Cardiac muscle cell (in vitro differentiated cells and primary cell): ENCODE results near the gene ATRIP. TPM values are rescaled to one million over a fixed set of nuclear protein-coding genes. Genes with fewer than 3 reads are reported as not detected.

Source experiments
- DNase-seq, 2 donors: peaks; one replicate each; pipeline versions ENCODE4 v3.0.0 to v3.0.0-alpha.2; 2010 to 2017; ENCODE audit warnings: low read depth in 1 of 2, low spot score in 1 of 2
- H3K27ac ChIP-seq: fragments of 200-600 bp; sonication (generic); 2 replicates; pipeline ENCODE4 v1.5.1; 2016
- H3K27me3 ChIP-seq: fragments of 200-600 bp; sonication (generic); 2 replicates; pipeline ENCODE4 v1.6.0; 2016; ENCODE audit warnings: control low read depth
- H3K36me3 ChIP-seq: fragments of 200-600 bp; sonication (generic); 2 replicates; pipeline ENCODE4 v1.5.1; 2016; ENCODE audit warnings: control low read depth
- H3K4me1 ChIP-seq: fragments of 200-600 bp; sonication (generic); 2 replicates; pipeline ENCODE4 v1.8.1; 2017; ENCODE audit warnings: low read depth, mild to moderate bottlenecking, mixed run types
- H3K4me3 ChIP-seq: fragments of 200-600 bp; sonication (generic); 2 replicates; pipeline ENCODE4 v1.5.1; 2016; ENCODE audit warnings: mild to moderate bottlenecking
- H3K9me3 ChIP-seq: fragments of 200-600 bp; sonication (generic); 2 replicates; pipeline ENCODE4 v1.5.1; 2017; ENCODE audit warnings: low read depth, mild to moderate bottlenecking, control low read depth
- polyA plus RNA-seq: library from polyadenylated mRNA; unstranded; fragments of >200 nt; fragmentation: Nextera tagmentation; extraction: Ambion mirVana; gene quantifications from 2 replicates; pipeline ENCODE4 v1.2.1, GENCODE V29; 2016
- total RNA-seq: library from RNA; depleted of rRNA; stranded (reverse); fragments of >200 nt; gene quantifications from 2 replicates; pipeline ENCODE4 v1.2.3, GENCODE V29; 2016
- TF ChIP-seq, protein P1 (sequence below): IDR thresholded peaks from 2 replicates; pipeline ENCODE4 v1.5.1; 2012; ENCODE audit warnings: low read depth, mild to moderate bottlenecking, low read length

ATRIP gene
- total and polyA plus RNA-seq, 2 experiments from 2014 or later, result 6.4 to 8.7 TPM

DNA sequence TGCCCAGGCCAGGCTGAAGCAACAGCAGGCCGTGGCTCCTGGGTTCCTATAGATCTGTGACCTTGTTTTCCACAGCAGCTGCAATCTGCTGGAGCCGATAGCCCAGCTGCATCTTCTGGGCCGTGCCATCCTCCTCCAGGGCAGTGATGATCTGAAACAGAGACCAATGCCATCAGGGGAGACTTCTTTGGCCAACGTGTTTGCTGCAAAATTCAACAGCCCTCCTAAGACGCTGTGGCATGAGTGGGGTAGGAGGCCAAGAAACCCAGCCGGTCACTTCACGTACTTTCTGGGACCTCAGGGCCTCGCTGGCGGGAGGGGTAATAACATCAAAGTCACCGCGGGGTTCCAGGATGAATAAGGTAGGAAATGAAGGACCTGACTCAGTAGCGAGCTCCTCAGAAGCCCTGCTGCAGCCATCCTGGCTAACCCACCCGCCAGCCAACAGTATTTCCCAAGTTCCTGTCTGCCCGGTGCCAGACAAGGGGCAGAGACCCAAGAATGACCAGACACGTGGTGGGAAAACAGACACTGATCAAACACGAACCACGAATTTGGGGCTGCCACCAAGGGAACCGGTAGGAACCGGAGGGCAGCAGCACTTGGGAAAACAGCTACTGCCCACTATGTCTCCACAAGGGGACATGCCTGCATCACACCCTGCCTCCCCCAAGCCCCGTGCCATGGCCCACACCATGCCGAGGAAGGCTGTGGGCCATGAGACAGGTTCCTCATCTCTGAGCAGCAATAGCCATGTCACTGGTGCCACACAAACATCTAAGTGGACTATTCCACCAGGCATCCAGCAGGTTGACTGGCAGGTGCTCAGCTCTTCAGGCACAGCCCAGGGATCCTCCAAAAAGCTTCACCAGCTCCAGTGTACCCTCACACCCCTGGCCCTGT, 41.8 kb upstream of the ATRIP start:
- no peak overlapping the region for H3K4me3 ChIP-seq
- TF ChIP-seq, protein P1, sequence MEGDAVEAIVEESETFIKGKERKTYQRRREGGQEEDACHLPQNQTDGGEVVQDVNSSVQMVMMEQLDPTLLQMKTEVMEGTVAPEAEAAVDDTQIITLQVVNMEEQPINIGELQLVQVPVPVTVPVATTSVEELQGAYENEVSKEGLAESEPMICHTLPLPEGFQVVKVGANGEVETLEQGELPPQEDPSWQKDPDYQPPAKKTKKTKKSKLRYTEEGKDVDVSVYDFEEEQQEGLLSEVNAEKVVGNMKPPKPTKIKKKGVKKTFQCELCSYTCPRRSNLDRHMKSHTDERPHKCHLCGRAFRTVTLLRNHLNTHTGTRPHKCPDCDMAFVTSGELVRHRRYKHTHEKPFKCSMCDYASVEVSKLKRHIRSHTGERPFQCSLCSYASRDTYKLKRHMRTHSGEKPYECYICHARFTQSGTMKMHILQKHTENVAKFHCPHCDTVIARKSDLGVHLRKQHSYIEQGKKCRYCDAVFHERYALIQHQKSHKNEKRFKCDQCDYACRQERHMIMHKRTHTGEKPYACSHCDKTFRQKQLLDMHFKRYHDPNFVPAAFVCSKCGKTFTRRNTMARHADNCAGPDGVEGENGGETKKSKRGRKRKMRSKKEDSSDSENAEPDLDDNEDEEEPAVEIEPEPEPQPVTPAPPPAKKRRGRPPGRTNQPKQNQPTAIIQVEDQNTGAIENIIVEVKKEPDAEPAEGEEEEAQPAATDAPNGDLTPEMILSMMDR, result no peak
- no peak overlapping the region for H3K27ac ChIP-seq
- H3K9me3 ChIP-seq, result no peaks in the 10 kb centered on the region
- no peaks in the 10 kb centered on the region for H3K27me3 ChIP-seq
- no peaks in the 10 kb centered on the region for H3K4me1 ChIP-seq
- DNase-seq, result no peak
- no peaks in the 10 kb centered on the region for H3K36me3 ChIP-seq

DNA sequence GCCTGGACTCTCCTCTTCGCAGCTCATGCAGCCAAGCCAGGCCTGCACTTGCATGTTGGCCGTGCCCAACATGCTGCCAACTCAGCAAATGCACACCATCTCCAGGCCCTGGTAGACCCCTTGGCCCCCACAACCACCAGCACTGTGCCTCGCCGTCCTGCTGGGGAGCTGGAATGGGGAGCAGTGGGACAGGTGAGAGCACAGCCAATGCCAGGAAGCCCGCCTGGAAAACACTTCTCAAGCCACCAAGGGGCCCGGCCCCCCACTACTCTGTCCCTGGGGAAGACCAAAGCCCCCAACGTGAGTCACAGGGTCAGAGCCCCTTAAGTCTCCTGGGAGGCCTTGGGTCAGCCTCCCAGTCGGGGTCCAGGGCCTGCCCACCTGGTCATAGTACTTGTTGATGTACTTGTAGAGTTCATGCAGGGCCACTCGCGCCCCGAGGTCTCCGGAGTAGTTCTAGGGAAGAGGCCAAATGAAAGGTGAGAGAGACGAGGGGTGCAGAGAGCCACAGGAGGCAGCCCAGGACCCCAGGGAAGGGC, 41.1 kb upstream of the ATRIP start:
- H3K36me3 ChIP-seq, result peaks cover 3% of the 10 kb centered on the region

DNA sequence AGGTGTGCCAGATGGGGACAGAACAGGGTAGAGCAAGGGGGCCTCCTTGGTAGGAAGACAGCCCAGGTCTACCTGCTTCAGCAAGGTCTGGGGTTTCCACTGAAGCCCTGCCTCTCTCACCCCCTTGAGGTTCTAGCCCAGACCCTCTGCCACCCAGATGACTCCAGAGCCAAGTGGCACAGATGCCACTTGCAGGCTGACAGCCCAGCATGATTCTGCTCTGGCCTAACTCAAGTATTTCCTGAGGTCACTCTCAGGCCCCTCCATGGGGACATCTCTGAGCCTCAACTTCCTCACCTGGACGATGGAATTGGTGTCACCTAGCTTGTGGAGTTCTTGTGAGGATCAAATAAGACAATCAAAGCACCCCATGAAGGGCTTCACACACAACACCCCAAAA, 40.6 kb upstream of the ATRIP start:
- Histone ChIP-seq H3K27ac (no peak overlapping the region), H3K9me3 (no peaks in the 10 kb centered on the region), H3K36me3 (peaks cover 8% of the 10 kb centered on the region), H3K27me3 (no peaks in the 10 kb centered on the region), H3K4me3 (no peak overlapping the region), H3K4me1 (no peaks in the 10 kb centered on the region)
- DNase-seq, result no peak
- TF ChIP-seq, protein P1, result no peak

More for the DNA sequence above, 41.1 kb upstream of the ATRIP start:
- no peak overlapping the region for H3K27ac ChIP-seq
- H3K4me1 ChIP-seq, result no peaks in the 10 kb centered on the region
- H3K4me3 ChIP-seq, result no peak overlapping the region
- TF ChIP-seq, protein P1, result no peak
- DNase-seq, result no peak
- H3K9me3 ChIP-seq, result no peaks in the 10 kb centered on the region
- H3K27me3 ChIP-seq, result no peaks in the 10 kb centered on the region

DNA sequence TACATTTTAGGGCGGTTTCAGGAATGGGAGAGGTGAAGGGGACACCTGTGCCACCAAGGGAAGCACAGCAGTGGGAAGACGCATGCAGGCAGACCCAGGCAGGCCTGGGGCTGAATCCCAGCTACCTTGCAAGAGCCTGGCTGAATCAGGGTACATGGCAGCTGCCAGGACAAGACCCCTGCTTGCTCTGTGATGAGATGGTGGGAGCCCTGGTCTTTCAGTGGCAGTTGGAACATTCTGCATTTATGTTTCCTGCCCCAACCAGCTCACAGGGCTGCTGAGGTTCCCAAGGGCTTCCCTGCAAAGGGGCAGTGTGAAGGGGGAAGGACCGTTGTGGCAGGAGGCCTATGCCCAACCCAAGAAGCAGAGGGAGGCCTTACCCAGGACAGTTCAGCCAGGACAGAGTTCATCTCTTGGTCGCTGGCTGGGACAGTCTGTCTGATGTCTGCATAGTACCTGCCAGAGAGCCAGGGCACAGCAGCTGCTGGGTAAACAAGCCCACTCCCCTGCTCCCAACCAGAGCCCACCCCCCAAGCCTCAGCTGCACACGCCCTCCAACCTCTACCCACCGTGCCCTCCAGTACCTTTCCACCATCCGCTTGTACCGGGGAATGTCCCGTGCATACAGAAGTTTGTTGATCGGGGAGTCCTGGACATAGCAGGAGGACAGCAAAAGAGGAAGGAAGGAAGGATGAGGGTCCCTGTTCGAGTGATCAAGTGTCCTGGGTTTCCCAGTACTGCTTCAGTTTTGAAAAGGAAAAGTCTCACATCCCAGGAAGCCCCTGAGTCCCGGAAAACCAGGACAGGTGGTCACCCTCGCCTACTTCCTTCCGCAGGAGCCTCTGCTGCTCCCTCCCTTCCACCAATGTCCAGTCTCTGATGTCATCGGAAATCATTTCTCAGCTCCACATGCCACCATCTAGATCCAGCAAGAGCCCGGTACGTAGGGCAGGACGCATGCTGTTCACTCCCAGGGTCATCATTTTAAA, 39.8 kb upstream of the ATRIP start:
- peaks cover 11% of the 10 kb centered on the region for H3K36me3 ChIP-seq
- H3K4me3 ChIP-seq, result no peak overlapping the region
- H3K27ac ChIP-seq, result no peak overlapping the region
- H3K9me3 ChIP-seq, result no peaks in the 10 kb centered on the region
- no peaks in the 10 kb centered on the region for H3K27me3 ChIP-seq
- no peak for DNase-seq
- TF ChIP-seq, protein P1, result no peak
- no peaks in the 10 kb centered on the region for H3K4me1 ChIP-seq

DNA sequence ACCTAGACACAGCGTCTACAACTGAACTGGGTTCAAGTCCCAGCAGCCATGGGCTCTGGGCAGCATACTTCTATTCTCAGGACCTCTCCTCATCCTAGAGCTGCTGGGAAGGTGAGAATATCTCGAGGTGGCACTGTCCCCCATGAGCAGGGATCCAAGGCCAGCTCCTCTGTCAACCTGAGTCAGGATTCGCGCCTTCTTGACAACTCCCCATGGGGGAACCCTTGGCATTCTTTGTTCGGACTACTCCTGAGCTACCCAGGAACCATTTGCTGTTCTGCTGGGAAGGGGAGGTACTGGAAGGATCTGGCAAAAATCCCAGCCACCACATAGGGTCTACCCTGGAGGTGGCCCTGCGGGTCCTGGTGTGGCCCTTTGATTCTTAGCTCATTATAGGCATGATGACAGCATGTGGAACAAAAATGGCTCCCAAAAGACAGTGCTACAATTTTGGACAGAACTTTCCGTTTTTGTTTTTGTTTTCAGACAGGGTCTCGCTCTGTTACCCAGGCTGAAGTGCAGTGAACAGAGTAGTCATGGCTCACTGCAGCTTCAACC, 38.9 kb upstream of the ATRIP start:
- Histone ChIP-seq H3K9me3 (no peaks in the 10 kb centered on the region), H3K27me3 (no peaks in the 10 kb centered on the region), H3K4me3 (no peak overlapping the region), H3K4me1 (no peaks in the 10 kb centered on the region), H3K36me3 (peaks cover 14% of the 10 kb centered on the region), H3K27ac (no peak overlapping the region)
- DNase-seq, result no peak
- TF ChIP-seq, protein P1, result no peak
